HG03280 (cell line): ENCODE measurements around the gene ZNF578.
"Not testable (repeated sequence)": the region's sequence is repeated elsewhere in the genome, so short reads cannot be mapped to it uniquely, and the experiment has no call there.

Experiments used
- ATAC-seq: cut with Tn5 transposase; IDR thresholded peaks from one replicate; pipeline ENCODE4 v1.9.1; 2021; ENCODE audit warnings: mild to moderate bottlenecking, moderate library complexity; ENCODE audit not compliant: unreplicated experiment

Gene ZNF578

DNA sequence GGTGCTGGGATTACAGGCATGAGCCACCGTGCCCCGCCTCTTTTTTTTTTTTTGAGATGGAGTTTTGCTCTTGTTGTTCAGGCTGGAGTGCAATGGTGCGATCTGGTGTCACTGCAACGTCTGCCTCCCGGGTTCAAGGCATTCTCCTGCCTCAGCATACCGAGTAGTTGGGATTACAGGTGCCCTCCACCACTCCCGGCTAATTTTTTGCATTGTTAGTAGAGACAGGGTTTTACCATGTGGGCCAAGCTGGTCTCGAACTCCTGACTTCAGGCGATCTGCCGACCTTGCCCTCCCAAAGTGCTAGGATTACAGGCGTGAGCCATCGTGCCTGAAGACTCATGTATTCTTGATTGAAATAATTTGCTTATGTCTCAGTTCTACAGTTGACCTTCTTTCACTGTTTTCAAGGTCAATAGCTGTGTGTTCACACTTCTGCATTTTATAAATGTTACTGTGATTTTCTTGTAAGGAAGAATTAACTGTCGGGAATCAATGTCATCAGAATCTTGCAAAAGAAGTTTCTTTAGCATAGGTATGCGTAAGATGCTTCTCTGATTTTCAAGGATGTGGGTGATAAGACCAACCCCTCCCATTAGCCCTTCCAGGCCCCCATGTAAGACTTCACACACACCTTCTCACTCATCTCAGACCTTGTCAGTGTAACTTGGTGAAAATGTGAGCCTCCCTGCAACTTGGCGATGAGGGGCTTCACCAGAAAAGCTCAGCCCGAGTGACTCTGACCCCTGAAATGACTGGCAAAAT, 104.1 kb downstream of the ZNF578 start:
- no peak for ATAC-seq

DNA sequence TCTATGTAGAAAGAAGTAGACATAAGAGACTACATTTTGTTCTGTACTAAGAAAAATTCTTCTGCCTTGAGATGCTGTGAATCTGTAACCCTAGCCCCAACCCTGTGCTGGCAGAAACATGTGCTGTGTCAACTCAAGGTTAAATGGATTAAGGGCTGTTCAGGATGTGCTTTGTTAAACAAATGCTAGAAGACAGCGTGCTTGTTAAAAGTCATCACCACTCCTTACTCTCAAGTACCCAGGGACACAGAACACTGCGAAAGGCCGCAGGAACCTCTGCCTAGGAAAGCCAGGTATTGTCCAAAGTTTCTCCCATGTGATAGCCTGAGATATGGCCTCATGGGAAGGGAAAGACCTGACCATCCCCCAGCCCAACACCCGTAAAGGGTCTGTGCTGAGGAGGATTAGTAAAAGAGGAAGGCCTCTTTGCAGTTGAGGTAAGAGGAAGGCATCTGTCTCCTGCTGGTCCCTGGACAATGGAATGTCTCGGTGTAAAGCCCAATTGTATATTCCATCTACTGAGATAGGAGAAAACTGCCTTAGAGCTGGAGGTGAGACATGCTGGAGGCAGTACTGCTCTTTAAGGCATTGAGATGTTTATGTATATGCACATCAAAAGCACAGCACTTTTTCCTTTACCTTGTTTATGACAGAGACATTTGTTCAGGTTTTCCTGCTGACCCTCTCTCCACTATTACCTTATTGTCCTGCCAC, 105.5 kb downstream of the ZNF578 start:
- not testable (repeated sequence) for ATAC-seq

DNA sequence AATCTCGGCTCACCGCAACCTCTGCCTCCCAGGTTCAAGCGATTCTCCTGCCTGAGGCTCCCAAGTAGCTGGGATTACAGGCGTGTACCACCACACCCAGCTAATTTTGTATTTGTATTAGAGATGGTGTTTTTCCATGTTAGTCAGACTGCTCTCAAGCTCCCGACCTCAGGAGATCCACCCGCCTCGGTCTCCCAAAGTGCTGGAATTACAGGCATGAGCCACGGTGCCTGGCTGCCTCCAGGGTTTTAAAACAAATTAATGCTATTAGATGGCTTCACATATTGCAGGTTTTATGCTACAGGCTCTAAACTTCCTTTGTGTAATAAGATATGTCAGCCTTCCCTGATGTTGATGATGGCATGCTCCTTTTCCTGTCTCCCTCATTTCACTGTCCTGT, 108.3 kb downstream of the ZNF578 start:
- not testable (repeated sequence) for ATAC-seq
